Measurements from ENCODE around the gene PLIN3.

- TF ChIP-seq, protein P1, sequence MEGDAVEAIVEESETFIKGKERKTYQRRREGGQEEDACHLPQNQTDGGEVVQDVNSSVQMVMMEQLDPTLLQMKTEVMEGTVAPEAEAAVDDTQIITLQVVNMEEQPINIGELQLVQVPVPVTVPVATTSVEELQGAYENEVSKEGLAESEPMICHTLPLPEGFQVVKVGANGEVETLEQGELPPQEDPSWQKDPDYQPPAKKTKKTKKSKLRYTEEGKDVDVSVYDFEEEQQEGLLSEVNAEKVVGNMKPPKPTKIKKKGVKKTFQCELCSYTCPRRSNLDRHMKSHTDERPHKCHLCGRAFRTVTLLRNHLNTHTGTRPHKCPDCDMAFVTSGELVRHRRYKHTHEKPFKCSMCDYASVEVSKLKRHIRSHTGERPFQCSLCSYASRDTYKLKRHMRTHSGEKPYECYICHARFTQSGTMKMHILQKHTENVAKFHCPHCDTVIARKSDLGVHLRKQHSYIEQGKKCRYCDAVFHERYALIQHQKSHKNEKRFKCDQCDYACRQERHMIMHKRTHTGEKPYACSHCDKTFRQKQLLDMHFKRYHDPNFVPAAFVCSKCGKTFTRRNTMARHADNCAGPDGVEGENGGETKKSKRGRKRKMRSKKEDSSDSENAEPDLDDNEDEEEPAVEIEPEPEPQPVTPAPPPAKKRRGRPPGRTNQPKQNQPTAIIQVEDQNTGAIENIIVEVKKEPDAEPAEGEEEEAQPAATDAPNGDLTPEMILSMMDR (IDR thresholded peaks at IDR 0.05), result no peak
- no peak for TF ChIP-seq POLR2A (IDR thresholded peaks at IDR 0.05)
Measured at GRCh38 chr19:4843647-4843965, 23.9 kb downstream of the PLIN3 start.
